ENCODE results near the gene LRP1-AS. TPM values are rescaled to one million over a fixed set of nuclear protein-coding genes. Genes with fewer than 3 reads are reported as not detected.

LRP1-AS gene
- total RNA-seq, 1 experiment from 2014 or later, result not detected

DNA sequence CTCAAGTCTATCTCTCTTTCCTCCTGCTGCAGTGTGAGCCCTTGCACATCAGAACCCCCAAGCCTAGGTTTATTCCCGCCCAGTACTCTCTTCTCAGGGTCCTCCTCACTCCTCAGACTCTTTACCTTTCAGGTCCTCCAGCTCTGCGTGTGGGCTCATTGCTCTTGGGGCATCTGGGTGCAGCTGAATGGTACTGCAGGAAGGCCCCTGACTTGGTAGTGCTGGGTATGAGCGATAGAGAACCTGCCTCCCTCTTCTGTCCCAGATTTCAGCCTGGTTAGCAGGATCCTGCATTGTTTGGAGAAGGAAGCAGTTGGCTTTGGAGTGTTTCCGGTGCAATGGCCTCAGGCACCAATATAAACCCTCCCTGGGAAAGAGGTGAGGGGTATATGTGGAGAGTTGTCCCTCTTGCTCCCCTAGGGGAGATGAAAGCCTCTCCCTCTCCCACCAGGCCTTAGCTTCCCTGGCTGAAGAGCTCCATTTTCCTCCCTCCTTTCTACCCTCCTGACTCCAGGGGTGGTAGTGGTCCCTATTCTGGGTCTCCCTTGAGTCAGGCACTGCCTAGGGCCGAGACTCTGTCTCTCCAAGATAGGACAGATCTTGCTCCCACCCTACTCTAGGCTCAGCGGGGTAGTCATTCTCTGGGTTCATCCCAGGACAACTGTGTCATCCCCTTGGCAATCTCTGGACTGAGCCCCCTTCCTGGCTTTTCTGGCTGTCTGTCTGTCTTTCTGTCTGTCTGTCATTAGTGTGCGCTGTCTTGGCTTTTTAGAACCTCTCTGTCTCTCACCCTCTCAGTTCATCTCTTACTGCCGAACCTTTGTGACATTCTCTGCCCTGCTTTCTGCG lies 15.3 kb downstream of the LRP1-AS start:
- CTCF ChIA-PET, result interaction anchor here (0.6 to 19.4 kb wide), 4 partner anchors 10 to 489 kb away, joined by 3 to 530 read pairs (median 4); no protein-coding TSS in a partner anchor

DNA sequence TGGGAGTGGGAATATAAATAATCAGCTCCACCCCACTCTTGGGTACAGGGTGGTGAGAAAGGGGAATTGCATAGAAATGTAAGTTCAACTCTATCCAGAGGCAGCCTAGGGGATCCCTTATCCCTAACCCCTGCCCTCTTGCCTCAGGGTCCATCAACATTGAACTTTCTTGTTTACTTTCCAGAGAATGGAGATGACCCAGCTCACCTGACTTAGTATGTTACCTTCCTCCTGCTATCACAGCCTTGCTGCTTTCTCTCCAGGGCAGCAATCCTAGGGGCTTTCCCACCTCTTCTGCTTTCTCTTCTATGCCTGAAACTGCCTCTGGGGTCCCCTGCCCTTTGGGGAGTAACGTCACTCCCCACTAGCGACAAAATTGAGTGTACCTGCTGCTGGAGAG lies 16.5 kb downstream of the LRP1-AS start:
- TF ChIP-seq, protein P1, sequence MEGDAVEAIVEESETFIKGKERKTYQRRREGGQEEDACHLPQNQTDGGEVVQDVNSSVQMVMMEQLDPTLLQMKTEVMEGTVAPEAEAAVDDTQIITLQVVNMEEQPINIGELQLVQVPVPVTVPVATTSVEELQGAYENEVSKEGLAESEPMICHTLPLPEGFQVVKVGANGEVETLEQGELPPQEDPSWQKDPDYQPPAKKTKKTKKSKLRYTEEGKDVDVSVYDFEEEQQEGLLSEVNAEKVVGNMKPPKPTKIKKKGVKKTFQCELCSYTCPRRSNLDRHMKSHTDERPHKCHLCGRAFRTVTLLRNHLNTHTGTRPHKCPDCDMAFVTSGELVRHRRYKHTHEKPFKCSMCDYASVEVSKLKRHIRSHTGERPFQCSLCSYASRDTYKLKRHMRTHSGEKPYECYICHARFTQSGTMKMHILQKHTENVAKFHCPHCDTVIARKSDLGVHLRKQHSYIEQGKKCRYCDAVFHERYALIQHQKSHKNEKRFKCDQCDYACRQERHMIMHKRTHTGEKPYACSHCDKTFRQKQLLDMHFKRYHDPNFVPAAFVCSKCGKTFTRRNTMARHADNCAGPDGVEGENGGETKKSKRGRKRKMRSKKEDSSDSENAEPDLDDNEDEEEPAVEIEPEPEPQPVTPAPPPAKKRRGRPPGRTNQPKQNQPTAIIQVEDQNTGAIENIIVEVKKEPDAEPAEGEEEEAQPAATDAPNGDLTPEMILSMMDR (IDR thresholded peaks at IDR 0.05; ENCODE audit: unreplicated experiment), result no peak
- intact Hi-C loops (cut with micrococcal nuclease), result no loop called here

More for the DNA sequence above, 15.3 kb downstream of the LRP1-AS start:
- peaks cover 40% of the 10 kb centered on the region for H3K4me1 Mint-ChIP-seq (ENCODE audit: insufficient read depth, unreplicated experiment)
- H3K4me3 Mint-ChIP-seq (ENCODE audit: unreplicated experiment), result no peak overlapping the region
- H3K36me3 Mint-ChIP-seq (ENCODE audit: insufficient read depth, unreplicated experiment), result peaks cover 5% of the 10 kb centered on the region
- H3K9me3 Mint-ChIP-seq (ENCODE audit: unreplicated experiment), result no peaks in the 10 kb centered on the region
- POLR2A ChIA-PET, result interaction anchor here (0.6 to 2.3 kb wide), 5 partner anchors 18 to 35 kb away, joined by 3 to 12 read pairs (median 4); no protein-coding TSS in a partner anchor
- intact Hi-C loops (cut with micrococcal nuclease), result no loop called here
- no TSS peak for BruUV-seq (replicated peaks)
- TF ChIP-seq, protein P1 (IDR thresholded peaks at IDR 0.05; ENCODE audit: unreplicated experiment), result no peak
- DNase-seq (ENCODE audit: unreplicated experiment), result no peak
- H3K27ac Mint-ChIP-seq (ENCODE audit: low read depth, unreplicated experiment), result peak overlapping the region; percentile 16
- H3K27me3 Mint-ChIP-seq (ENCODE audit: insufficient read depth, unreplicated experiment), result no peaks in the 10 kb centered on the region

DNA sequence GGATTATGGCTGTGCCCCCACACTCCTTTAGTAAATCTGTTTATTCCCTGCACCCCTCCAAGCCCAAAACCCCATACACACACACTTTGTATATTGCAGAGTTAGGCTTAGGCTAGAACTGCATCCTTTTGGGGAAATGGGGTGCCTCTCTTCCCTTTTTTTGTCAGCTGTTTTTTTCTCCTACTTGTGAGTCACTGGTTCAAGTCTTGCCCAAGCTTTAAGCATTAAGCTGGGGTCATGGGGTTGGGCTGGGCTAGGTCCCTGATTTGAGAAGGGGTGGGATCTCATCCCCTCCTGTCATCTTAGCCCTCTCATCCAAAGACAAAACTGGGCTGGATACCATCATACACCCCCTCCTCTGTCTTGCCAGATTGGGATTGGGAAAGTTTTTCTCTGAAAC lies 17.5 kb downstream of the LRP1-AS start:
- intact Hi-C loops (cut with micrococcal nuclease), result no loop called here
- BruUV-seq (replicated peaks), result no TSS peak
- Mint-ChIP-seq H3K27ac (ENCODE audit: low read depth, unreplicated experiment) (no peak overlapping the region), H3K27me3 (ENCODE audit: insufficient read depth, unreplicated experiment) (no peaks in the 10 kb centered on the region), H3K9me3 (ENCODE audit: unreplicated experiment) (no peaks in the 10 kb centered on the region), H3K4me3 (ENCODE audit: unreplicated experiment) (peak overlapping the region; percentile 86), H3K4me1 (ENCODE audit: insufficient read depth, unreplicated experiment) (peaks cover 47% of the 10 kb centered on the region), H3K36me3 (ENCODE audit: insufficient read depth, unreplicated experiment) (no peaks in the 10 kb centered on the region)
- ChIA-PET CTCF (interaction anchor here (0.6 to 19.4 kb wide), 2 partner anchors 48 to 113 kb away, joined by 3 to 530 read pairs; no protein-coding TSS in a partner anchor), POLR2A (interaction anchor here (0.5 to 5.4 kb wide), 6 partner anchors 19 to 770 kb away, joined by 3 to 36 read pairs (median 6); partner anchors contain the start of gene STAT2)
- DNase-seq (ENCODE audit: unreplicated experiment), result peak; percentile 52
- TF ChIP-seq, protein P1 (IDR thresholded peaks at IDR 0.05; ENCODE audit: unreplicated experiment), result no peak

More for the DNA sequence above, 16.5 kb downstream of the LRP1-AS start:
- ChIA-PET CTCF (interaction anchor here (0.6 to 19.4 kb wide), 3 partner anchors 47 to 472 kb away, joined by 3 to 530 read pairs (median 4); no protein-coding TSS in a partner anchor), POLR2A (interaction anchor here (1.1 to 5.4 kb wide), 6 partner anchors 18 to 45 kb away, joined by 3 to 36 read pairs (median 6); no protein-coding TSS in a partner anchor)
- Mint-ChIP-seq H3K4me3 (ENCODE audit: unreplicated experiment) (peak overlapping the region; percentile 22), H3K9me3 (ENCODE audit: unreplicated experiment) (no peaks in the 10 kb centered on the region), H3K4me1 (ENCODE audit: insufficient read depth, unreplicated experiment) (peaks cover 47% of the 10 kb centered on the region), H3K36me3 (ENCODE audit: insufficient read depth, unreplicated experiment) (peaks cover 5% of the 10 kb centered on the region), H3K27ac (ENCODE audit: low read depth, unreplicated experiment) (no peak overlapping the region), H3K27me3 (ENCODE audit: insufficient read depth, unreplicated experiment) (no peaks in the 10 kb centered on the region)
- no TSS peak for BruUV-seq (replicated peaks)
- no peak for DNase-seq (ENCODE audit: unreplicated experiment)

DNA sequence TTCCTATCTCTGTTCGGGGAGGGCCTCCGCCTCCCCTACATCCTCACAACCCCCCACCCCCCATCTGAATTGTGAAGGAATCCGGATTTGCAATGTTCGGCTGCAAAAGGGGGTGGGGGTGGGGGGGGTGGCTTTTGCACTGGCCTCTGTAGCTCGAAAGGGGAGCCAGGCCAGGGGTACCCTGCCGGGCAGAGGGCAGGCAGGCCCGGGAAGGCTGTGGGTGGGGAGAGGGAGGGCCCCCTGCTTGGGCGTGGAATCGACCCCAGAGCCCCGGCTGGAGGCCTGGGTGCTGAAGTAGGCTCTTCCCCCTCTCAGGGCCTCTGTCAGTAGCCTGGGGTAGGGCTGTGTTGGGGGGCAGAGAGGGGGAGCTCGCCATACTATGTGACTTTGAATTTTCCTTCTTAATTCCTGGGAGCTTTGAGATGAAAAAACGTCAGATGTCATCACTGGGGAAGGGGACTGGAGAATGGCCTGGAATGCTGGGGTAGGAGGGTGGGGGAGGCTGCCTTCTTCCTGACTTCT lies 18.0 kb downstream of the LRP1-AS start:
- intact Hi-C loops (cut with micrococcal nuclease), result no loop called here
- no peaks in the 10 kb centered on the region for H3K27me3 Mint-ChIP-seq (ENCODE audit: insufficient read depth, unreplicated experiment)
- peak overlapping the region; percentile 86 for H3K4me3 Mint-ChIP-seq (ENCODE audit: unreplicated experiment)
- TF ChIP-seq, protein P1 (IDR thresholded peaks at IDR 0.05; ENCODE audit: unreplicated experiment), result no peak
- peaks cover 45% of the 10 kb centered on the region for H3K4me1 Mint-ChIP-seq (ENCODE audit: insufficient read depth, unreplicated experiment)
- no TSS peak for BruUV-seq (replicated peaks)
- no peak overlapping the region for H3K27ac Mint-ChIP-seq (ENCODE audit: low read depth, unreplicated experiment)
- CTCF ChIA-PET, result interaction anchor here (0.5 to 19.4 kb wide), 4 partner anchors 14 to 368 kb away, joined by 3 to 530 read pairs (median 3); no protein-coding TSS in a partner anchor
- POLR2A ChIA-PET, result interaction anchor here (0.5 to 6.5 kb wide), 7 partner anchors 18 to 769 kb away, joined by 3 to 111 read pairs (median 12); partner anchors contain the start of genes STAT2 and STAT6
- no peaks in the 10 kb centered on the region for H3K36me3 Mint-ChIP-seq (ENCODE audit: insufficient read depth, unreplicated experiment)
- DNase-seq (ENCODE audit: unreplicated experiment), result no peak
- no peaks in the 10 kb centered on the region for H3K9me3 Mint-ChIP-seq (ENCODE audit: unreplicated experiment)

Data from MCF 10A (cell line).